ENCODE data around the gene EIF4E.
"Not testable (repeated sequence)": the region's sequence is repeated elsewhere in the genome, so short reads cannot be mapped to it uniquely, and the experiment has no call there.

The EIF4E gene

GRCh38 chr4:98879515-98879914, 49.4 kb downstream of the EIF4E start:
- DNase-seq (ENCODE audit: low read depth): no peak

GRCh38 chr4:98873059-98873458, 55.9 kb downstream of the EIF4E start:
- DNase-seq (ENCODE audit: low read depth): no peak

- not testable (repeated sequence) for DNase-seq (ENCODE audit: low read depth)
Observed at GRCh38 chr4:98872120-98872906, 56.6 kb downstream of the EIF4E start.

GRCh38 chr4:98867648-98868047, 61.3 kb downstream of the EIF4E start:
- DNase-seq (ENCODE audit: low read depth): no peak

- no peak for DNase-seq (ENCODE audit: low read depth)
Observed at GRCh38 chr4:98865059-98865458, 63.9 kb downstream of the EIF4E start.

- no peak for DNase-seq (ENCODE audit: low read depth)
Observed at GRCh38 chr4:98864560-98864959, 64.4 kb downstream of the EIF4E start.

GRCh38 chr4:98862371-98862770, 66.6 kb downstream of the EIF4E start:
- no peak for DNase-seq (ENCODE audit: low read depth)

GRCh38 chr4:98861100-98861884, 67.6 kb downstream of the EIF4E start:
- DNase-seq (ENCODE audit: low read depth): no peak

GRCh38 chr4:98851806-98852205, 77.1 kb downstream of the EIF4E start:
- no peak for DNase-seq (ENCODE audit: low read depth)

GRCh38 chr4:98850937-98851336, 78.0 kb downstream of the EIF4E start:
- no peak for DNase-seq (ENCODE audit: low read depth)

GRCh38 chr4:98848448-98848847, 80.5 kb downstream of the EIF4E start:
- no peak for DNase-seq (ENCODE audit: low read depth)

GRCh38 chr4:98845960-98846359, 83.0 kb downstream of the EIF4E start:
- DNase-seq (ENCODE audit: low read depth): no peak

GRCh38 chr4:98842917-98843316, 86.0 kb downstream of the EIF4E start:
- DNase-seq (ENCODE audit: low read depth): not testable (repeated sequence)

GRCh38 chr4:98838977-98839618, 89.8 kb downstream of the EIF4E start:
- no peak for DNase-seq (ENCODE audit: low read depth)

GRCh38 chr4:98838531-98838930, 90.4 kb downstream of the EIF4E start:
- no peak for DNase-seq (ENCODE audit: low read depth)

GRCh38 chr4:98833384-98833783, 95.5 kb downstream of the EIF4E start:
- DNase-seq (ENCODE audit: low read depth): no peak

- not testable (repeated sequence) for DNase-seq (ENCODE audit: low read depth)
Observed at GRCh38 chr4:98831036-98831435, 97.9 kb downstream of the EIF4E start.
